GM18505 (cell line): ENCODE measurements around the gene HMX1.

Source experiments
- ATAC-seq: cut with Tn5 transposase; IDR thresholded peaks from one replicate; pipeline ENCODE4 v1.9.1; 2021; ENCODE audit not compliant: unreplicated experiment
- POLR2A ChIP-seq: IDR thresholded peaks from 4 replicates; pipeline ENCODE4 v1.6.1; 2011; ENCODE audit warnings: borderline replicate concordance; ENCODE audit not compliant: insufficient read depth, insufficient read length; ENCODE audit errors: extremely low read depth

Gene HMX1

GRCh38 chr4:8871417-8872401 is at the start of gene HMX1:
HMX1 (minus strand) TSS chr4:8871839; CDS start chr4:8871614, 225 bp downstream.
- no peak for TF ChIP-seq POLR2A
- no peak for ATAC-seq

- no peak for TF ChIP-seq POLR2A
- ATAC-seq = no peak
Observed at GRCh38 chr4:8920969-8921368, 49.3 kb upstream of the HMX1 start.

DNA sequence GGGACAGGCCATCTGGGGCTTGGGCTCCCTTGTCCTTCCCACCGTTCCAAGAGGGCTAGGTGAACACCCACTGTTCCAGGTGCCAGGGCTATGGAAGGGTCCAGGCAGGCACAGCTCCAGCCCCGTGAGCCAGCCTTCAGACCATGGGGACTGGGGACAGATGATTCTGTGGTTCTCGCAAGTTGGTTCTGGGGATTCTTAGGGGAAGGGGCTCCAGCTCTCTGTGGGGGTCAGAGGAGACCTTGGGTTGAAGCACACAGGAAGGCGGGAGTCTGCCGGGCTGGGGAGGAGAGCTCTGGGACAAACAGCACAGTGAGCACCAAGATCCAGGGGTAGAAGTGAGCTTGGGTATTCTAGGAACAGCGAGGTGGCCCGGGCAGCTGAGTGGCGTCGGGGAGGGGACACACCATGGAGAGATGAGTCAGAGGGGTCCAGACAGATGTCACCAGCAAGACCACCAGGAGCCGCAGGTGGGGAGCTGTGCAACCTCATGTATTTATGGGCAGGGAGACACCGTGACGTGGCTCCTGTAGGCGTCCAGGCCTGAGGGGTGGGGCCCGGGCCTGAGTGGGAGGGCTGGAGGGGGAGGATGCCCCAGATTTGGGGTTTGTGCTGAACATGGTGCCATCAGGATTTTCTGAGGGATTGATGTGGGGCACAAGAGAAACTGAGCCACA is 48.8 kb upstream of the HMX1 start:
- no peak for TF ChIP-seq POLR2A
- no peak for ATAC-seq

- ATAC-seq = no peak
- TF ChIP-seq POLR2A = no peak
Observed at GRCh38 chr4:8919651-8920288, 48.1 kb upstream of the HMX1 start.

- TF ChIP-seq POLR2A = no peak
- peak; percentile 83 for ATAC-seq
Observed at GRCh38 chr4:8917868-8918783, 46.5 kb upstream of the HMX1 start.

DNA sequence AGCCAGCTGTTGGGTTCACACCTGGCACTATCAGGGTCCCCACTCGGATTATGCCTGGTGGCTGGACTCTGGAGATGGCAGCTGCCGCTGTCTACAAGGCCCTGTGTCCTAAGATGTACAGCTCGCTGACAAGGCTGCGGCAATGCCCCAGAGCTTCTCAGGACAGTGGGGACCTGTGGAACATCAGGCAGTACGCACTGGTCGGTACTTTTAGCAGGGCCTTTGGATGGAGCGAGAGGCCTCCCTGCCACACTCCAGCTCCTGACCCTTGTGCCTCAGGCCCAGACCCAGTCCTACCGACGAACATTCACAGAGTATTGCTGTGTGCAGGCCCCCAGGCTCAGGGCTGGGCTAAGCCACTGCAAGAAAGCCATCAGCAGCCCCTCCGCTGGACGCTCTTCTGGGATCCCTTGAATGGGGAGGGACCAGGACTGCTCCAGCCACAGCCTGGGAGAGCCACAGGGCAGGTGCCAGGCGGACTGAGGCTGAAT is 45.7 kb upstream of the HMX1 start:
- no peak for TF ChIP-seq POLR2A
- no peak for ATAC-seq

DNA sequence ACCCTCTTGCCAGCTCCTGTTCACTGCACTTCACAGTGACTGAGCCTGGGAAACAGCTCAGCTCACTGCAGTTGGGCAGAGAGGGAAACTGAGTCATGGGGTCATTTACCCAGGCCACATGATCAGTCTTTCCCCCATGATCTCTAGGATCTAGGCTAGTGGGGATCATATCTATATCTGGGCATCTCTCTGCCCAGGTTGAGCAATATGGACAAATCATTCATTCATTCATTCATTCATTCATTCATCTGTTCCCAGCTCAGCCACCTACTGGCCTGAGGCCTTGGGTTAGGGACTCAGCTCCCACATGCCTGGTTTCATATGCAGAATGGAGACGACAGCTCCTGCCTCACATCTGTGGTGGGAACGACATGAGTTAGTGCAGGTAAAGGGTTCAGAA is 45.3 kb upstream of the HMX1 start:
- TF ChIP-seq POLR2A = no peak
- ATAC-seq = no peak

GRCh38 chr4:8916351-8916885 is 44.8 kb upstream of the HMX1 start:
- no peak for ATAC-seq
- TF ChIP-seq POLR2A = no peak

DNA sequence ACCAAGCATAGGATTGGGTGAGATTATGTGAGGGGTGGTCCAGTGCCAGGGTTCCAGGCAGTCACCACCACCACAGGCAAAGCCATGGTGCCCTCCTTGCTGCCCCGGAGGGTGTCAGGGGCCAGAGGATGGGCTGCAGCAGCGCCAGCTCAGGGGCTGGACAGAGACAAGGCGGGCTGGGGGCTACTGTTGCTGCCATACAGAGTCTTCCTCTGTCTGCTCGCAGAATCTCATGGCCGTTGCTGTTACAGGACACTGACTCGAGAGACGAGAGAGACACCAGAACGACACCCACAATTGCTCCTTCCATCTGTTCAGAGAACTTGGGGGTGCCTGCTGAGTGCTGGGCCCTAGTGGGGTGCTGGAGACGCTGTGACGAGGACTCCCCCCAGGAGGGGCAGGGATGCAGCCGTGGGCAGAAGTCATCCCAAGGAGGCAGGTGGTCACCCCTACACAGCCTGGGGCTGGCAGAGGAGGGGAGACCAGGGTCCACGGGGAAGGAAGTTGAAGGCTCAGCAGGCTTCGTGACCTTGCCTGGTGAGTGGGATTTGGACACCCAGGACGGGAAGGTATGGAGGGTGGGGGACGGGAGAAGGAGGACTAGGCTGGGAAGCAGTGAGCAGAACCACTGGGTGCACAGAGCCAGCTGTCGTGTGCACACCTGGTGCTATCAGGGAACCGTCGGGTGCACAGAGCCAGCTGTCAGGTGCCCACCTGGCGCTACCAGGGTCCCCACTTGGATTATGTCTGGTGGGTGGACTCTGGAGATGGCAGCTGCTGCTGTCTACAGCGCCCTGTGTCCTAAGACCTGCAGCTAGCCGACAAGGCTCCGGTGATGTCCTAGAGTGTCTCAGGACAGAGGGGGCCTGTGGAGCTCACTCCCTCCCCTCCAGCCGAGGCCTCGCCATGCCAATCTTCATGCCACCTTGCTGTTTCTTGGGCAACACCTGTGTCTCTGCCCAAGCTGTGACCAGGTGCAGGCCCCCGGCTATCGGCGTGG is 43.9 kb upstream of the HMX1 start:
- ATAC-seq = no peak
- no peak for TF ChIP-seq POLR2A

- ATAC-seq = no peak
- TF ChIP-seq POLR2A = no peak
Observed at GRCh38 chr4:8914461-8915171, 43.0 kb upstream of the HMX1 start.

DNA sequence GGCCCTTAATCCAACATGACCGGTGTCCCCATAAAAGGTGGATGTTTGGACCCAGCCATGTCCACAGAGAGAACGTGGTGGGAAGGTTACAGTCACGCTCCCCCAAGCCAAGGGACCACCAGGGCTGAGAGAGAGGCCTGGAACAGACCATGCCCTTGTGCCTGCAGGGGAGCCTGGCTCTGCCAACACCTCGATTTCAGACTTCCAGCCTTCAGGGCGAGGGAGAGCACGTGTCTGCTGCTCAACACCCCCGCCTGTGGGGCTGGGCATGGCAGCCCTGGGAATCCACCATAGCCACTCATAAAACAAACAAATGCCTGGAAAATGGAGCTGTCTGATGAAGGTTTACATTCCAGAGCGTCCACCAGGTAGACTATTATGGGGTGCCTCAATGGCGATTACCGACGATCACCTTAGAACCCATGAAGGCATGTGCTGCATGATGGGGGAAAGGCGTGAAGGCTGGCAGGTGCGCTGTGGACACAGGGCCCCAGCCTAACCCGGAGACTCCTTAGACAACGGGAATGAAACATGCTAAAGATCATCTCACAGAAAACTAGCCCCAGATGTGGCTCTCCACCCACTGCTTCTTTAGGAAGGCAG is 42.3 kb upstream of the HMX1 start:
- TF ChIP-seq POLR2A = no peak
- no peak for ATAC-seq
